Kidney (tissue), 14 donors: ENCODE results near the gene CD84. TPM values are rescaled to one million over a fixed set of nuclear protein-coding genes. Genes with fewer than 3 reads are reported as not detected.

Experiments used
- DNase-seq, 5 donors: peaks; one replicate each; pipeline ENCODE4 v3.0.0-alpha.2; 2013 to 2020
- FAIRE-seq: peaks from 2 replicates; lab custom pipeline; 2012; peaks lifted over from hg19 to GRCh38; lab: Jason Lieb, UNC
- H3K27ac ChIP-seq, 2 donors: one replicate each; pipeline ENCODE4 v1.7.0; 2013; ENCODE audit warnings: low read depth in 2 of 2, low read length in 2 of 2, inconsistent platforms in 1 of 2
- H3K27me3 ChIP-seq: one replicate; pipeline ENCODE4 v1.7.1; 2013; ENCODE audit warnings: low read length, inconsistent platforms; ENCODE audit not compliant: control insufficient read depth, insufficient read depth
- H3K36me3 ChIP-seq, 3 donors: one replicate each; pipeline versions ENCODE4 v1.7.0 to v1.7.1; 2013; ENCODE audit warnings: low read length in 3 of 3, control low read depth in 1 of 3, inconsistent platforms in 1 of 3; ENCODE audit not compliant: insufficient read depth in 3 of 3, control insufficient read depth in 2 of 3
- H3K4me1 ChIP-seq, 3 donors: one replicate each; pipeline versions ENCODE4 v1.7.0 to v1.7.1; 2013; ENCODE audit warnings: low read length in 3 of 3, inconsistent platforms in 1 of 3, low read depth in 1 of 3; ENCODE audit not compliant: control insufficient read depth in 2 of 3, insufficient read depth in 2 of 3
- H3K4me3 ChIP-seq, 3 donors: one replicate each; pipeline versions ENCODE4 v1.7.0 to v1.8.1; 2013; ENCODE audit warnings: low read length in 3 of 3, control low read depth in 1 of 3, inconsistent platforms in 1 of 3
- H3K9ac ChIP-seq, 3 donors: one replicate each; pipeline versions ENCODE4 v1.7.0 to v1.7.1; 2013; ENCODE audit warnings: low read length in 3 of 3, control low read depth in 1 of 3, inconsistent platforms in 1 of 3
- H3K9me3 ChIP-seq, 3 donors: one replicate each; pipeline versions ENCODE4 v1.7.0 to v1.7.1; 2013; ENCODE audit warnings: low read length in 3 of 3, control low read depth in 1 of 3, inconsistent platforms in 1 of 3; ENCODE audit not compliant: control insufficient read depth in 2 of 3, insufficient read depth in 1 of 3
- intact Hi-C: fragments of 100-400 bp; cut with DNase I; formaldehyde crosslinking; loops from one replicate; pipeline ENCODE4 v1.11.1; 2022
- polyA plus RNA-seq: library from polyadenylated mRNA; stranded (reverse); fragments of 350-450 nt; fragmentation: Illumina TruSeq; extraction: RNeasy Lipid Tissue Mini Kit (QIAGEN cat#74804); gene quantifications from one replicate; pipeline ENCODE4 v1.2.3, GENCODE V29; 2014; ENCODE audit warnings: low read depth, low replicate concordance; ENCODE audit not compliant: insufficient read depth
- total RNA-seq: library from RNA; stranded (reverse); fragmentation: NEBNext Ultra II Directional; extraction: Animal tissue kit (Norgen Biotek cat#: 25700); gene quantifications from one replicate; pipeline ENCODE4 v1.2.1, GENCODE V29; 2021
- TF ChIP-seq, protein P1 (sequence below): IDR thresholded peaks from 3 replicates; pipeline ENCODE4 v1.5.1; 2012; ENCODE audit warnings: mild to moderate bottlenecking, moderate library complexity, borderline replicate concordance; ENCODE audit not compliant: insufficient read depth; ENCODE audit errors: extremely low read depth
- donor health status: control.
- donor health status: control.
- donor health status: control.
- donor health status: control.
- donor health status: control.
- donor health status: DM: yes; HTN: yes; CAD: no.
- donor health status: Normal renal cell carcinoma (clear cell type).

CD84 gene
- total and polyA plus RNA-seq, 2 donors from 2014 or later: 0.30 to 17.5 TPM

GRCh38 chr1:160539684-160539989 is 39.7 kb downstream of the CD84 start:
- TF ChIP-seq, protein P1, sequence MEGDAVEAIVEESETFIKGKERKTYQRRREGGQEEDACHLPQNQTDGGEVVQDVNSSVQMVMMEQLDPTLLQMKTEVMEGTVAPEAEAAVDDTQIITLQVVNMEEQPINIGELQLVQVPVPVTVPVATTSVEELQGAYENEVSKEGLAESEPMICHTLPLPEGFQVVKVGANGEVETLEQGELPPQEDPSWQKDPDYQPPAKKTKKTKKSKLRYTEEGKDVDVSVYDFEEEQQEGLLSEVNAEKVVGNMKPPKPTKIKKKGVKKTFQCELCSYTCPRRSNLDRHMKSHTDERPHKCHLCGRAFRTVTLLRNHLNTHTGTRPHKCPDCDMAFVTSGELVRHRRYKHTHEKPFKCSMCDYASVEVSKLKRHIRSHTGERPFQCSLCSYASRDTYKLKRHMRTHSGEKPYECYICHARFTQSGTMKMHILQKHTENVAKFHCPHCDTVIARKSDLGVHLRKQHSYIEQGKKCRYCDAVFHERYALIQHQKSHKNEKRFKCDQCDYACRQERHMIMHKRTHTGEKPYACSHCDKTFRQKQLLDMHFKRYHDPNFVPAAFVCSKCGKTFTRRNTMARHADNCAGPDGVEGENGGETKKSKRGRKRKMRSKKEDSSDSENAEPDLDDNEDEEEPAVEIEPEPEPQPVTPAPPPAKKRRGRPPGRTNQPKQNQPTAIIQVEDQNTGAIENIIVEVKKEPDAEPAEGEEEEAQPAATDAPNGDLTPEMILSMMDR: no peak
- peaks cover 0 to 3% (median 0%) of the 10 kb centered on the region in 3 donors for H3K4me1 ChIP-seq
- H3K27me3 ChIP-seq: no peaks in the 10 kb centered on the region
- H3K4me3 ChIP-seq: no peak overlapping the region
- intact Hi-C loops: no loop called here
- no peak for DNase-seq
- no peaks in the 10 kb centered on the region for H3K36me3 ChIP-seq
- peaks cover 0 to 5% (median 2%) of the 10 kb centered on the region in 3 donors for H3K9me3 ChIP-seq
- no peak overlapping the region for H3K27ac ChIP-seq
- no peak overlapping the region for H3K9ac ChIP-seq
- no peak for FAIRE-seq

- Histone ChIP-seq H3K9me3 (peaks cover 0 to 5% (median 4%) of the 10 kb centered on the region in 3 donors), H3K4me3 (no peak overlapping the region), H3K27me3 (no peaks in the 10 kb centered on the region), H3K36me3 (no peaks in the 10 kb centered on the region), H3K27ac (no peak overlapping the region), H3K4me1 (peaks cover 0 to 3% (median 0%) of the 10 kb centered on the region in 3 donors), H3K9ac (no peak overlapping the region)
- FAIRE-seq: no peak
- TF ChIP-seq, protein P1: no peak
- intact Hi-C loops: no loop called here
- no peak for DNase-seq
Measured at GRCh38 chr1:160538985-160539651, 40.2 kb downstream of the CD84 start.

DNA sequence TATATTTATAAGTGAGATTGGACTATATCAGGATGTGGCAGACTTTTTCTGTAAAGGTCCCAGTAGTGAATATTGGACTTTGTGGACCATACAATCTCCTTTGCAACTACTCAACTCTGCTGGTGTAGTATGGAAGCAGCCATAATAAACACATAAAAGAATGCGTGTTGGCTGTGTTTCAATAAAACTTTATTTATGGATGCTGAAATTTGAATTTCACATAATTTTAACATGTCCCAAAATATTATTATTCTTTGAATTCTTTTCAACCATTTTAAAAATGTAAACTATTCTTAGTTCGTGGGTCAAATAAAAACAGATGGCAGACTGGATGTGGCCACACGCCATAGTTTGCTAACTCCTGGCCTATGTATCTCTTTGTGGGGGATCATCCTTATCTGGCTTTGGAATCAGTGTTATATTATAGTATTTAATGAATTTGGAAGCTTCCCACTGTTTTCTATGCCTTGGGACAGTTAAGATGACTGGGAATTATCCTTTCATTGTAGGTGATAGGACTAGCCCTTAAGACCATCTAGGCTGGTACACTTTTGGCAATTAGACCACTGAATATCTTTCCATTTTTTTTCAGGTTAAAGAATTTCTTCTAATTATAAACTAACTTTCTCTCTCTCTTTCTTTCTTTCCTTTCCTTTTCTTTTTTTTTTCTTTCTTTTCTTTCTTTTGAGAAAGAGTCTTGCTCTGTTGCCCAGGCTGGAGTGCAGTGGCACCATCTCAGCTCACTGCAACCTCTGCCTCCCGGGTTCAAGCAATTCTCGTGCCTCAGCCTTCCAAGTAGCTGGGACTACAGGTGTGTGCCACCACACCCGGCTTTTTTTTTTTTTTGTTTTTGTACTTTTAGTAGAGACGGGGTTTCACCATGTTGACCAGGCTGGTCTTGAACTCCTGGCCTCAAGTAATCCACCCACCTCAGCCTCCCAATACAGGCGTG is 41.3 kb downstream of the CD84 start:
- DNase-seq: no peak
- Histone ChIP-seq H3K27ac (no peak overlapping the region), H3K9me3 (peaks cover 0 to 5% (median 4%) of the 10 kb centered on the region in 3 donors), H3K27me3 (no peaks in the 10 kb centered on the region), H3K9ac (no peak overlapping the region), H3K36me3 (no peaks in the 10 kb centered on the region), H3K4me1 (peaks cover 0 to 3% (median 0%) of the 10 kb centered on the region in 3 donors), H3K4me3 (no peak overlapping the region)
- TF ChIP-seq, protein P1: no peak
- intact Hi-C loops: no loop called here
- FAIRE-seq: no peak
